K562 (cell line): ENCODE measurements around the gene XPO6. TPM values are rescaled to one million over a fixed set of nuclear protein-coding genes. Genes with fewer than 3 reads are reported as not detected.

Experiments used
- ATAC-seq: fragments of 200-7000 bp; cut with Tn5 transposase; 3 replicates; pipeline ENCODE4 v1.9.1; 2020; ENCODE audit warnings: moderate library complexity
- BruUV-seq: library from RNA; stranded (reverse); fragments of 400-500 nt; replicated peaks from 2 replicates; lab custom pipeline; 2021; lab: Mats Ljungman, UMichigan
- CTCF ChIA-PET: fragments of 300-600 bp; formaldehyde crosslinking; extraction: SDS; loops from one replicate; lab custom pipeline; 2021; ENCODE audit warnings: low intra/inter-chr PET ratio; lab: Yijun Ruan, JAX
- POLR2A ChIA-PET: fragments of 300-600, 350-650 bp; sonication (Branson Sonifier 250); formaldehyde crosslinking; extraction: SDS; loops from one replicate; lab custom pipeline; 2021; ENCODE audit warnings: antibody characterized with exemption, inconsistent platforms; lab: Yijun Ruan, JAX
- DNase-seq, 4 experiments: peaks; one replicate each; pipeline versions ENCODE4 v3.0.0 to v3.0.0-alpha.2; 2011 to 2018; ENCODE audit warnings: low spot score in 3 of 4, mixed read lengths in 3 of 4; ENCODE audit errors: extremely low read depth in 1 of 4
- FAIRE-seq: peaks from 2 replicates; lab custom pipeline; 2011; peaks lifted over from hg19 to GRCh38; lab: Jason Lieb, UNC
- H2AFZ ChIP-seq: 2 replicates; pipeline ENCODE4 v1.6.0; 2011; ENCODE audit warnings: low read depth, low read length, control low read depth, inconsistent platforms
- H3K27ac ChIP-seq: fragments of 200-600 bp; 3 replicates; pipeline ENCODE4 v1.8.0; 2011; ENCODE audit warnings: low read depth, mild to moderate bottlenecking, control low read depth, inconsistent platforms, low read length, moderate library complexity, mixed read lengths; ENCODE audit errors: extremely low read depth
- H3K27me3 ChIP-seq, 2 experiments: fragments of 300-600 bp in 1 of 2; 2 replicates in 1 of 2; 3 replicates in 1 of 2; pipeline versions ENCODE4 v1.6.0 to v1.8.0; 2011; ENCODE audit warnings: inconsistent platforms in 2 of 2, low read length in 2 of 2, mild to moderate bottlenecking in 1 of 2, mixed read lengths in 1 of 2, moderate library complexity in 1 of 2; ENCODE audit not compliant: control insufficient read depth in 2 of 2, insufficient read depth in 2 of 2
- H3K36me3 ChIP-seq: fragments of 300-600 bp; 3 replicates; pipeline ENCODE4 v1.8.0; 2011; ENCODE audit warnings: mild to moderate bottlenecking, low read length, inconsistent platforms; ENCODE audit not compliant: control insufficient read depth, insufficient read depth
- H3K4me1 ChIP-seq, 2 experiments: fragments of 200-600 bp in 1 of 2; replicated peaks in 1 of 2; 2 replicates in 1 of 2; 3 replicates in 1 of 2; pipeline versions ENCODE4 v1.5.1 to v1.8.0; 2011; ENCODE audit warnings: inconsistent platforms in 2 of 2, low read length in 2 of 2, mild to moderate bottlenecking in 1 of 2, mixed read lengths in 1 of 2, moderate library complexity in 1 of 2; ENCODE audit not compliant: control insufficient read depth in 2 of 2, insufficient read depth in 2 of 2
- H3K4me2 ChIP-seq: 2 replicates; pipeline ENCODE4 v1.6.1; 2011; ENCODE audit warnings: low read length, control low read depth, inconsistent platforms, mixed read lengths; ENCODE audit not compliant: insufficient read depth
- H3K4me3 ChIP-seq: fragments of 200-600 bp; sonication (generic), shearing (Covaris generic); 2 replicates; pipeline ENCODE4 v1.5.1; 2016; ENCODE audit warnings: control low read depth, inconsistent platforms
- H3K79me2 ChIP-seq: fragments of 200-600 bp; 3 replicates; pipeline ENCODE4 v1.8.0; 2011; ENCODE audit warnings: low read length, inconsistent platforms; ENCODE audit not compliant: control insufficient read depth, insufficient read depth
- H3K9ac ChIP-seq, 2 experiments: 2 replicates each; pipeline versions ENCODE4 v1.6.0 to v1.6.1; 2011; ENCODE audit warnings: low read depth in 2 of 2, low read length in 2 of 2, control low read depth in 1 of 2, inconsistent platforms in 1 of 2, mild to moderate bottlenecking in 1 of 2, mixed read lengths in 1 of 2; ENCODE audit not compliant: insufficient read depth in 1 of 2
- H3K9me1 ChIP-seq: one replicate; pipeline ENCODE4 v1.6.0; 2011; ENCODE audit warnings: inconsistent platforms, mild to moderate bottlenecking, low read length, moderate library complexity; ENCODE audit not compliant: control insufficient read depth, insufficient read depth
- H3K9me3 ChIP-seq: replicated peaks from 2 replicates; pipeline ENCODE4 v1.5.1; 2011; ENCODE audit warnings: low read depth, low read length, inconsistent platforms; ENCODE audit not compliant: control insufficient read depth, insufficient read depth
- H4K20me1 ChIP-seq: replicated peaks from 2 replicates; pipeline ENCODE4 v1.6.1; 2011; ENCODE audit warnings: low read length, inconsistent platforms, mixed read lengths; ENCODE audit not compliant: control insufficient read depth, insufficient read depth
- ARID2 ChIP-seq: fragments of 450-650 bp; IDR thresholded peaks from 2 replicates; pipeline ENCODE4 v1.6.1; 2017; ENCODE audit warnings: antibody characterized with exemption, mild to moderate bottlenecking
- PRDM10 ChIP-seq: fragments of 450-650 bp; IDR thresholded peaks from 2 replicates; pipeline ENCODE4 v1.6.1; 2018; ENCODE audit not compliant: partially characterized antibody
- WGBS: fragments of 100-300 bp; shearing (Covaris generic); methylation state at CpG from one replicate; pipeline ENCODE4 v1.1.6; 2016; ENCODE audit warnings: low coverage, mixed read lengths; ENCODE audit not compliant: insufficient coverage; ENCODE audit errors: missing lambda C conversion rate; 5-methylcytosine and 5-hydroxymethylcytosine counted together
- in situ Hi-C: fragments of 300-500 bp; cut with MboI; formaldehyde crosslinking; loops from 4 replicates; pipeline ENCODE4 v1.15.0; 2018; ENCODE audit warnings: inconsistent platforms, mixed read lengths
- intact Hi-C: fragments of 100-400 bp; cut with micrococcal nuclease; formaldehyde crosslinking; loops from 2 replicates; pipeline ENCODE4 v1.14.2; 2022
- polyA plus RNA-seq, 8 experiments: library from polyadenylated mRNA; depleted of rRNA in 4 of 8; stranded (reverse) in 5 of 8; unstranded in 3 of 8; fragments of >200 nt; fragmentation: Nextera tagmentation in 2 of 8; fragmentation: Illumina TruSeq in 1 of 8; extraction: Ambion mirVana in 2 of 8; extraction: Trizol in 1 of 8; gene quantifications; 2 replicates each; pipeline versions ENCODE4 v1.2.1 to v1.2.3, GENCODE V29; 2011 to 2014; ENCODE audit warnings: inconsistent platforms in 1 of 8, missing spikeins in 1 of 8
- total RNA-seq, 7 experiments: library from RNA; depleted of rRNA in 6 of 7; stranded (reverse); fragments of >200 nt in 6 of 7; fragmentation: Illumina TruSeq in 2 of 7; extraction: Trizol in 2 of 7; gene quantifications; 2 replicates each; pipeline versions ENCODE4 v1.2.1 to v1.2.3, GENCODE V29; 2011 to 2021; ENCODE audit warnings: low replicate concordance in 1 of 7
- TF ChIP-seq, protein P1 (sequence below): sonication (generic); formaldehyde crosslinking; IDR thresholded peaks from 2 replicates; pipeline ENCODE4 v1.8.1; 2022; ENCODE audit warnings: missing genetic modification reagents
- TF ChIP-seq, protein P2 (sequence below), 2 experiments: IDR thresholded peaks; 2 replicates each; pipeline ENCODE4 v1.6.1; 2012; ENCODE audit warnings: improper control_type of control experiment in 2 of 2, low read depth in 2 of 2, low read length in 2 of 2, borderline replicate concordance in 1 of 2

The XPO6 gene
- total and polyA plus RNA-seq, 9 of the 15 experiments (the other 6 are each of a cell fraction or from before 2014, with no cell fraction given) = 11.2 to 196 (median 119) TPM

DNA sequence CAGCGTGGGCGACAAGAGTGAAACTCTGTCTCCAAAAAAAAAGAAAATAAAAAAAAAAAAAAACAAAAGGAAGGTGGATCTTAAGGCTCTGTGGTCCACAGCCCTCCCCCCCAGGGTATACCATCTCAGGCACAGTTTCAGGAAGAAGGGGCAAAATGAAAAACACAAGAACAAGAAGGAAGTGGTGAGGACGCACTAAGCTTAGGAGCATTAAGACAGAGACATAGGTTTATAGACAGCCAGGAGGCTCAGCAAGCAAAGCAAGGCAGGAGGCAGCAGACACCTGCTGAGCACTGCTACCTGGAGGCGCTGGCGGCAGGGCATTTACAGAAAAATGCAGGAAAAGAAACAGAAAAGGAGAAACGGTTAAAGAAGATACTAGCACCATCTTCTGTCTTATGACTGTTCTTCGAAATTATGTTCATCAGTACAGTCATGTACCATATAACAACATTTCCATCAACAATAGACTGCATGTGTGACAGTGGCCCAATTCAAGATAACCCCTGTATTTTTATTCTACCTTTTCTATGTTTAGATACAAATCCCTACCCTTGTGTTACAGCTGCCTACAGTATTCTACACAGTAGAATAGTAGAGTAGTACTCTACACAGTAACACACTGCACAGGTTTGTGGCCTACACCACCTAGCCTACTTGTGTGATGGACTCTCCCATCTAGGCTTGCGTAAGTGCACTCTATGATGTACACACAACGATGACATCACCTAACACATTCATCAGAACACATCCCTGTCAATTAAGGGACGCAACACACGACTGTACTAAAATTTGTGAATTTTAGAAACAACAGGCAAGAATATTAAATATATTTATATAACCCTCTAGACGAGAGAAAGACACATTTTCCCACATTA, 62.5 kb downstream of the XPO6 start (continued):
- TF ChIP-seq PRDM10 = peak; percentile 61

DNA sequence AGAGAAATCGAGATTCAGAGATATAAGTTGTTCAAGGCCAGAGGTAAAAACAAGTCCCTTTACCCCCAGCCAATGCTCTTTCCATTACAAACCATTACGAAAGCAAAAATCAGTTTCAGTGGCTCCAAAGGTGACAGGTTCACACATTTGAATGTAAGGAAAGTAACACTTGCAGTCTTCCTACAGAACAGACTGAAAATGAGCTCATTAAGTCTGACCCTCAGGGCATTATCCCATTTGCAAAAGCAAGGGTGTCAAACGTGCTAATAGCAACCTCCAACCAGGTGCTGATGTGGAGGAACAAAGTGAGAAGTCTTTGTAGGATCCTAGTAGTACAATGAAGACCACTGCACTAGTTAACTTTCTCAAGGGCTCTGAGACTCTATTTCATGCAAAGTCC, 65.2 kb downstream of the XPO6 start:
- no peaks in the 10 kb centered on the region for H3K9me1 ChIP-seq
- POLR2A ChIA-PET = interaction anchor here (1.9 kb wide), 1 partner anchor 17 kb away, joined by 5 read pairs; no protein-coding TSS in a partner anchor
- H3K4me3 ChIP-seq = no peak overlapping the region
- no peaks in the 10 kb centered on the region for H4K20me1 ChIP-seq
- 87% methylated on average over 3 of the region's 3 CpGs for WGBS
- no peak overlapping the region for H2AFZ ChIP-seq
- H3K4me2 ChIP-seq = no peak overlapping the region
- no peak overlapping the region for H3K9ac ChIP-seq
- no peaks in the 10 kb centered on the region for H3K9me3 ChIP-seq
- BruUV-seq = no TSS peak
- in situ Hi-C loops = no loop called here
- CTCF ChIA-PET = no interaction called here
- no peak for TF ChIP-seq ARID2
- TF ChIP-seq, protein P1, sequence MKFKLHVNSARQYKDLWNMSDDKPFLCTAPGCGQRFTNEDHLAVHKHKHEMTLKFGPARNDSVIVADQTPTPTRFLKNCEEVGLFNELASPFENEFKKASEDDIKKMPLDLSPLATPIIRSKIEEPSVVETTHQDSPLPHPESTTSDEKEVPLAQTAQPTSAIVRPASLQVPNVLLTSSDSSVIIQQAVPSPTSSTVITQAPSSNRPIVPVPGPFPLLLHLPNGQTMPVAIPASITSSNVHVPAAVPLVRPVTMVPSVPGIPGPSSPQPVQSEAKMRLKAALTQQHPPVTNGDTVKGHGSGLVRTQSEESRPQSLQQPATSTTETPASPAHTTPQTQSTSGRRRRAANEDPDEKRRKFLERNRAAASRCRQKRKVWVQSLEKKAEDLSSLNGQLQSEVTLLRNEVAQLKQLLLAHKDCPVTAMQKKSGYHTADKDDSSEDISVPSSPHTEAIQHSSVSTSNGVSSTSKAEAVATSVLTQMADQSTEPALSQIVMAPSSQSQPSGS (CRISPR knock-in tag) = no peak
- TF ChIP-seq, protein P2, sequence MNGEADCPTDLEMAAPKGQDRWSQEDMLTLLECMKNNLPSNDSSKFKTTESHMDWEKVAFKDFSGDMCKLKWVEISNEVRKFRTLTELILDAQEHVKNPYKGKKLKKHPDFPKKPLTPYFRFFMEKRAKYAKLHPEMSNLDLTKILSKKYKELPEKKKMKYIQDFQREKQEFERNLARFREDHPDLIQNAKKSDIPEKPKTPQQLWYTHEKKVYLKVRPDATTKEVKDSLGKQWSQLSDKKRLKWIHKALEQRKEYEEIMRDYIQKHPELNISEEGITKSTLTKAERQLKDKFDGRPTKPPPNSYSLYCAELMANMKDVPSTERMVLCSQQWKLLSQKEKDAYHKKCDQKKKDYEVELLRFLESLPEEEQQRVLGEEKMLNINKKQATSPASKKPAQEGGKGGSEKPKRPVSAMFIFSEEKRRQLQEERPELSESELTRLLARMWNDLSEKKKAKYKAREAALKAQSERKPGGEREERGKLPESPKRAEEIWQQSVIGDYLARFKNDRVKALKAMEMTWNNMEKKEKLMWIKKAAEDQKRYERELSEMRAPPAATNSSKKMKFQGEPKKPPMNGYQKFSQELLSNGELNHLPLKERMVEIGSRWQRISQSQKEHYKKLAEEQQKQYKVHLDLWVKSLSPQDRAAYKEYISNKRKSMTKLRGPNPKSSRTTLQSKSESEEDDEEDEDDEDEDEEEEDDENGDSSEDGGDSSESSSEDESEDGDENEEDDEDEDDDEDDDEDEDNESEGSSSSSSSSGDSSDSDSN (IDR thresholded peaks at IDR 0.05; ENCODE audit: borderline replicate concordance in 1 of 2, low read depth in 2 of 2, low read length in 2 of 2) = no peak
- TF ChIP-seq, all 486 proteins: peak for 0
- Histone ChIP-seq H3K27ac (no peak overlapping the region), H3K79me2 (peaks cover 3% of the 10 kb centered on the region; the same call in 2 of the 3 replicates), H3K4me1 (peaks cover 0 to 5% of the 10 kb centered on the region in 2 experiments; a peak in 2 of 5 replicates), H3K27me3 (no peaks in the 10 kb centered on the region), H3K36me3 (peaks cover 94% of the 10 kb centered on the region)
- ATAC-seq = no peak
- intact Hi-C loops = no loop called here
- no peak for DNase-seq
- FAIRE-seq = no peak
